Dedifferentiated amniotic fluid mesenchymal stem cell (primary cell): ENCODE data around the gene TMEM253.

Source experiments
- DNase-seq: peaks from one replicate; pipeline ENCODE4 v3.0.0-alpha.2; 2016; ENCODE audit errors: extremely low spot score

The TMEM253 gene

GRCh38 chr14:21100931-21101330 lies at the start of gene TMEM253:
Gene TMEM253 (plus strand): TSS chr14:21101066. CDS start chr14:21101344, 278 bp downstream.
- DNase-seq, result no peak

GRCh38 chr14:21053184-21054122 lies 47.4 kb upstream of the TMEM253 start:
- DNase-seq, result no peak

GRCh38 chr14:21054123-21054767 lies 46.6 kb upstream of the TMEM253 start:
- DNase-seq, result no peak

- DNase-seq, result no peak
Observed at GRCh38 chr14:21054768-21055145, 46.1 kb upstream of the TMEM253 start.

- DNase-seq, result no peak
Observed at GRCh38 chr14:21055432-21056117, 45.3 kb upstream of the TMEM253 start.

- DNase-seq, result no peak
Observed at GRCh38 chr14:21056520-21057163, 44.2 kb upstream of the TMEM253 start.

GRCh38 chr14:21057803-21058675 lies 42.8 kb upstream of the TMEM253 start, which contains the start of gene RNASE8:
Gene RNASE8 (plus strand): TSS chr14:21057822. CDS start chr14:21057893, 71 bp downstream.
- no peak for DNase-seq

- no peak for DNase-seq
Observed at GRCh38 chr14:21058903-21059302, 42.0 kb upstream of the TMEM253 start.

- no peak for DNase-seq
Observed at GRCh38 chr14:21059842-21060613, 40.8 kb upstream of the TMEM253 start.

- no peak for DNase-seq
Observed at GRCh38 chr14:21060614-21061346, 40.1 kb upstream of the TMEM253 start.

- DNase-seq, result no peak
Observed at GRCh38 chr14:21061347-21061668, 39.6 kb upstream of the TMEM253 start.

- peak; percentile 30 for DNase-seq
Observed at GRCh38 chr14:21063479-21063878, 37.4 kb upstream of the TMEM253 start.

GRCh38 chr14:21066882-21067502 lies 33.9 kb upstream of the TMEM253 start:
- no peak for DNase-seq

GRCh38 chr14:21068521-21069387 lies 32.1 kb upstream of the TMEM253 start:
- peak; percentile 47 for DNase-seq

- no peak for DNase-seq
Observed at GRCh38 chr14:21069388-21070082, 31.3 kb upstream of the TMEM253 start.

GRCh38 chr14:21070083-21070609 lies 30.7 kb upstream of the TMEM253 start, which contains the start of gene ARHGEF40:
Gene ARHGEF40 (plus strand): TSS chr14:21070304. CDS start chr14:21070397, 93 bp downstream.
- DNase-seq, result no peak
